ENCODE measurements around the gene KCNIP1.

- TF ChIP-seq CTCF (IDR thresholded peaks at IDR 0.05), result no peak
- no peak for TF ChIP-seq POLR2A (IDR thresholded peaks at IDR 0.05)
Measured at GRCh38 chr5:170501931-170502330, 1.9 kb upstream of the KCNIP1 start.
